HepG2 (cell line): ENCODE results near the gene PLVAP. TPM values are rescaled to one million over a fixed set of nuclear protein-coding genes. Genes with fewer than 3 reads are reported as not detected.
A peak's percentile ranks its signal among the peaks of the same experiment; 100 is the strongest.

ENCODE experiments used
- ASH2L ChIP-seq: fragments of 300-600, 200-600 bp; sonication (generic); IDR thresholded peaks from 2 replicates; pipeline ENCODE4 v1.7.0; 2017; ENCODE audit warnings: low read depth, mild to moderate bottlenecking, moderate library complexity, mixed read lengths, low read length; ENCODE audit not compliant: insufficient read length
- BCLAF1 ChIP-seq: fragments of 450-650 bp; IDR thresholded peaks from 2 replicates; pipeline ENCODE4 v1.6.1; 2017; ENCODE audit warnings: mild to moderate bottlenecking
- CEBPG ChIP-seq: IDR thresholded peaks from 2 replicates; pipeline ENCODE4 v1.6.1; 2016
- DZIP1 ChIP-seq: sonication (generic); formaldehyde crosslinking; IDR thresholded peaks from 2 replicates; pipeline ENCODE4 v1.5.0; 2020; ENCODE audit warnings: mild to moderate bottlenecking, missing genetic modification reagents
- FOXP4 ChIP-seq: sonication (generic); formaldehyde crosslinking; IDR thresholded peaks from 2 replicates; pipeline ENCODE4 v1.4.0; 2020; ENCODE audit warnings: missing genetic modification reagents
- HIVEP1 ChIP-seq: sonication (generic); formaldehyde crosslinking; IDR thresholded peaks from 2 replicates; pipeline ENCODE4 v1.4.0; 2020; ENCODE audit warnings: mild to moderate bottlenecking, missing genetic modification reagents
- MAFG ChIP-seq: sonication (generic); formaldehyde crosslinking; IDR thresholded peaks from 2 replicates; pipeline ENCODE4 v1.5.1; 2020; ENCODE audit warnings: mild to moderate bottlenecking, missing genetic modification reagents
- PITX1 ChIP-seq: sonication (generic); formaldehyde crosslinking; IDR thresholded peaks from 2 replicates; pipeline ENCODE4 v1.5.1; 2020; ENCODE audit warnings: mild to moderate bottlenecking, missing genetic modification reagents
- SP4 ChIP-seq: sonication (generic); formaldehyde crosslinking; IDR thresholded peaks from 2 replicates; pipeline ENCODE4 v1.8.1; 2023; ENCODE audit warnings: mild to moderate bottlenecking, missing genetic modification reagents
- TEAD3 ChIP-seq: optimal IDR thresholded peaks from 2 replicates; pipeline ENCODE3; 2016; ENCODE audit warnings: borderline replicate concordance
- ZNF354B ChIP-seq: sonication (generic); formaldehyde crosslinking; IDR thresholded peaks from 2 replicates; pipeline ENCODE4 v1.8.0; 2022; ENCODE audit warnings: mild to moderate bottlenecking, missing genetic modification reagents
- ZNF44 ChIP-seq: sonication (generic); formaldehyde crosslinking; IDR thresholded peaks from 2 replicates; pipeline ENCODE4 v1.5.1; 2020; ENCODE audit warnings: mild to moderate bottlenecking, missing genetic modification reagents
- ZNF800 ChIP-seq: sonication (generic); formaldehyde crosslinking; IDR thresholded peaks from 2 replicates; pipeline ENCODE4 v1.4.0; 2020; ENCODE audit warnings: missing genetic modification reagents
- polyA plus RNA-seq, 8 experiments: library from polyadenylated mRNA; depleted of rRNA in 3 of 8; stranded (reverse) in 7 of 8; unstranded in 1 of 8; fragments of >200 nt; fragmentation: Illumina TruSeq in 4 of 8; extraction: Trizol in 4 of 8; gene quantifications; 2 replicates each; pipeline versions ENCODE4 v1.2.1 to v1.2.3, GENCODE V29; 2011 to 2016; ENCODE audit warnings: low read depth in 4 of 8, missing spikeins in 1 of 8, mixed read lengths in 1 of 8; ENCODE audit not compliant: insufficient read depth in 1 of 8
- total RNA-seq, 5 experiments: library from RNA; depleted of rRNA; stranded (reverse); fragments of >200 nt; fragmentation: Illumina TruSeq; extraction: Trizol; gene quantifications; 2 replicates each; pipeline ENCODE4 v1.2.3, GENCODE V29; 2016; ENCODE audit warnings: low read depth in 1 of 5
- TF ChIP-seq, protein P1 (sequence below): sonication (generic); formaldehyde crosslinking; conservative IDR thresholded peaks from 2 replicates; pipeline ENCODE4 v1.8.0; 2022; ENCODE audit warnings: mild to moderate bottlenecking, moderate library complexity, missing genetic modification reagents
- TF ChIP-seq, protein P2 (sequence below): sonication (generic); formaldehyde crosslinking; IDR thresholded peaks from 2 replicates; pipeline ENCODE4 v1.9.0; 2021; ENCODE audit warnings: missing genetic modification reagents, mild to moderate bottlenecking, borderline replicate concordance

The PLVAP gene
- total and polyA plus RNA-seq, 2 of the 13 experiments (the other 11 are each of a cell fraction or from before 2014, with no cell fraction given), result 0.26 TPM; not detected in 1

DNA sequence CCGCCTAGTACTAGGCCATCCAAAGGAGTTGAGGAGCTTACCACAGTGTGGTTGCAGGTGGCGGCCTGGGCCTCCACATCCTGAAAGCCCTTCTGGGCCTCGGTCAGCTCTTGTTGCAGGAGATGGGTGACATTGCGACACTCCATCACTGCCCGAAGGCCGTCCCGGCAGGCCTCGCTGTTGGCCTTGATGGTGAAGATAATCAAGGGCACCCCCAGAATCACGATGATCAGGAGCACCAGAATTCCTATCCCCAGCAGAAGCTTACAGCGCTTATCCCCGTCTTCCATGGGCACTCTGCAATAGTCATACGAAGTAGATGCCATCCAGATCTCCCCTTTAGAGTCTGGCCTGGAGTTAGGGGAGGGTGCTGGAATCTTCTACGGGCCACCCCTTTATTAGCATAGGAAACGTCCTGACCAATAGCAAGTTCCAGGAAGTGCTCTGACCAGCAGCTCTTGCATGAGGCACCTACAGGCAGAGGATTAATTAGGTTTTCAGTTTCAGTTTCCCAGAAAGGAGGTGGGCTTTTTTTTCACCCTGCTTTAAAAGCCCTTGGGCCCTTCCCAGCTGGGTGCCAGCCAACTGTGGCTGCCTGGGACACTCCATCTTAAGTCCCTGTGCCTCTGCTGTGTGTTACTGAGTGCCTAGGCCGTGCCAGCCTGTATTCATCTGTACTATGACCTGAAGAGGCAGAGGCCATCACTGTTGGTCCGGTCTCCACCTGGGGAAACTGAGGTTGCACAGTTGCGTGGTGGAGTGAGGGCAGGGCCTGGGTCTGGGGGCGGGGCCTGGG is 28.3 kb upstream of the PLVAP start, which contains the start of gene BST2 (continued):
- TF ChIP-seq DZIP1 (CRISPR knock-in tag) (0 out of 2 replicates have a peak, but pooled peaks have one; percentile 27), SP4 (CRISPR knock-in tag) (peak; percentile 72), CEBPG (CRISPR knock-in tag) (peak; percentile 96), ZNF44 (CRISPR knock-in tag) (no peak), PITX1 (peak; percentile 75), HIVEP1 (no peak), ASH2L (peak; percentile 55), MAFG (CRISPR knock-in tag) (no peak), BCLAF1 (no peak), ZNF354B (CRISPR knock-in tag) (no peak), TEAD3 (CRISPR knock-in tag) (peak; percentile 53), FOXP4 (CRISPR knock-in tag) (no peak; the same call in none of the 2 replicates), ZNF800 (CRISPR knock-in tag) (peak; percentile 58)
- TF ChIP-seq, protein P1, sequence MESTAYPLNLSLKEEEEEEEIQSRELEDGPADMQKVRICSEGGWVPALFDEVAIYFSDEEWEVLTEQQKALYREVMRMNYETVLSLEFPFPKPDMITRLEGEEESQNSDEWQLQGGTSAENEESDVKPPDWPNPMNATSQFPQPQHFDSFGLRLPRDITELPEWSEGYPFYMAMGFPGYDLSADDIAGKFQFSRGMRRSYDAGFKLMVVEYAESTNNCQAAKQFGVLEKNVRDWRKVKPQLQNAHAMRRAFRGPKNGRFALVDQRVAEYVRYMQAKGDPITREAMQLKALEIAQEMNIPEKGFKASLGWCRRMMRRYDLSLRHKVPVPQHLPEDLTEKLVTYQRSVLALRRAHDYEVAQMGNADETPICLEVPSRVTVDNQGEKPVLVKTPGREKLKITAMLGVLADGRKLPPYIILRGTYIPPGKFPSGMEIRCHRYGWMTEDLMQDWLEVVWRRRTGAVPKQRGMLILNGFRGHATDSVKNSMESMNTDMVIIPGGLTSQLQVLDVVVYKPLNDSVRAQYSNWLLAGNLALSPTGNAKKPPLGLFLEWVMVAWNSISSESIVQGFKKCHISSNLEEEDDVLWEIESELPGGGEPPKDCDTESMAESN, result 0 out of 2 replicates have a peak, but pooled peaks have one; percentile 31
- TF ChIP-seq, protein P2, sequence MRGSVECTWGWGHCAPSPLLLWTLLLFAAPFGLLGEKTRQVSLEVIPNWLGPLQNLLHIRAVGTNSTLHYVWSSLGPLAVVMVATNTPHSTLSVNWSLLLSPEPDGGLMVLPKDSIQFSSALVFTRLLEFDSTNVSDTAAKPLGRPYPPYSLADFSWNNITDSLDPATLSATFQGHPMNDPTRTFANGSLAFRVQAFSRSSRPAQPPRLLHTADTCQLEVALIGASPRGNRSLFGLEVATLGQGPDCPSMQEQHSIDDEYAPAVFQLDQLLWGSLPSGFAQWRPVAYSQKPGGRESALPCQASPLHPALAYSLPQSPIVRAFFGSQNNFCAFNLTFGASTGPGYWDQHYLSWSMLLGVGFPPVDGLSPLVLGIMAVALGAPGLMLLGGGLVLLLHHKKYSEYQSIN (CRISPR knock-in tag), result no peak
